GM06990 (cell line): Measurements from ENCODE around the gene SHANK1.

Experiments used
- DNase-seq: peaks from one replicate; pipeline ENCODE4 v3.0.0-alpha.2; 2011; ENCODE audit not compliant: insufficient read length; ENCODE audit errors: extremely low read depth
- H3K27me3 ChIP-seq: replicated peaks from 2 replicates; pipeline ENCODE4 v1.6.0; 2011; ENCODE audit warnings: low read length; ENCODE audit not compliant: control insufficient read depth, insufficient read depth
- H3K36me3 ChIP-seq: 2 replicates; pipeline ENCODE4 v1.5.1; 2011; ENCODE audit warnings: low read length; ENCODE audit not compliant: control insufficient read depth, insufficient read depth
- H3K4me3 ChIP-seq: replicated peaks from 2 replicates; pipeline ENCODE4 v1.5.1; 2011; ENCODE audit warnings: low read depth, mild to moderate bottlenecking, control low read depth, low read length
- TF ChIP-seq, protein P1 (sequence below): IDR thresholded peaks from 2 replicates; pipeline ENCODE4 v1.5.1; 2011; ENCODE audit warnings: low read length, control low read depth, mild to moderate bottlenecking, inconsistent platforms; ENCODE audit not compliant: insufficient read depth, poor library complexity, severe bottlenecking

The SHANK1 gene

DNA sequence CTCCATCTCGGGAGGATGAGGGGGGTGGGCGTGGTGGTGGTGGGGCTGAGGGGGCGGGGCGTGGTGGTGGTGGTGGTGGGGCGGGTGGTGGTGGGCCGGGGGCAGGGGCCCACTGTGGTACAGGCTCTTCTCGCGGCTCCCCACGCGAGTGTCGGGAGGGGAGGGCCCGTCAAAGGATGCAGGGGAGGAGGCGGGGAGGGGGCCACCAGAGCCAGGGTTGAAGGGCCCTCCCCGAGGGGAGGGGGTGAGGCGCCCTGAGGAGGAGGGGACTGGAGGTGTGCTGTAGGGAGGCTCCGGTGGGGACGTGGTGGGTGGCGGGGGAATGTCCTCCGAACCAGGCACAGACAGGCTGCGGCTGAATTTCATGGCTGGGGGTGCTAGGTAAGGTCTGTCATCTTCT is 50.7 kb downstream of the SHANK1 start:
- DNase-seq = no peak
- no peaks in the 10 kb centered on the region for H3K36me3 ChIP-seq
- TF ChIP-seq, protein P1, sequence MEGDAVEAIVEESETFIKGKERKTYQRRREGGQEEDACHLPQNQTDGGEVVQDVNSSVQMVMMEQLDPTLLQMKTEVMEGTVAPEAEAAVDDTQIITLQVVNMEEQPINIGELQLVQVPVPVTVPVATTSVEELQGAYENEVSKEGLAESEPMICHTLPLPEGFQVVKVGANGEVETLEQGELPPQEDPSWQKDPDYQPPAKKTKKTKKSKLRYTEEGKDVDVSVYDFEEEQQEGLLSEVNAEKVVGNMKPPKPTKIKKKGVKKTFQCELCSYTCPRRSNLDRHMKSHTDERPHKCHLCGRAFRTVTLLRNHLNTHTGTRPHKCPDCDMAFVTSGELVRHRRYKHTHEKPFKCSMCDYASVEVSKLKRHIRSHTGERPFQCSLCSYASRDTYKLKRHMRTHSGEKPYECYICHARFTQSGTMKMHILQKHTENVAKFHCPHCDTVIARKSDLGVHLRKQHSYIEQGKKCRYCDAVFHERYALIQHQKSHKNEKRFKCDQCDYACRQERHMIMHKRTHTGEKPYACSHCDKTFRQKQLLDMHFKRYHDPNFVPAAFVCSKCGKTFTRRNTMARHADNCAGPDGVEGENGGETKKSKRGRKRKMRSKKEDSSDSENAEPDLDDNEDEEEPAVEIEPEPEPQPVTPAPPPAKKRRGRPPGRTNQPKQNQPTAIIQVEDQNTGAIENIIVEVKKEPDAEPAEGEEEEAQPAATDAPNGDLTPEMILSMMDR = no peak
- no peak overlapping the region for H3K4me3 ChIP-seq
- no peaks in the 10 kb centered on the region; the same call in none of the 2 replicates for H3K27me3 ChIP-seq

GRCh38 chr19:50668416-50668815 is 51.2 kb downstream of the SHANK1 start:
- DNase-seq = no peak
- Histone ChIP-seq H3K4me3 (no peak overlapping the region), H3K27me3 (no peaks in the 10 kb centered on the region; the same call in none of the 2 replicates), H3K36me3 (no peaks in the 10 kb centered on the region)
- TF ChIP-seq, protein P1 = no peak

DNA sequence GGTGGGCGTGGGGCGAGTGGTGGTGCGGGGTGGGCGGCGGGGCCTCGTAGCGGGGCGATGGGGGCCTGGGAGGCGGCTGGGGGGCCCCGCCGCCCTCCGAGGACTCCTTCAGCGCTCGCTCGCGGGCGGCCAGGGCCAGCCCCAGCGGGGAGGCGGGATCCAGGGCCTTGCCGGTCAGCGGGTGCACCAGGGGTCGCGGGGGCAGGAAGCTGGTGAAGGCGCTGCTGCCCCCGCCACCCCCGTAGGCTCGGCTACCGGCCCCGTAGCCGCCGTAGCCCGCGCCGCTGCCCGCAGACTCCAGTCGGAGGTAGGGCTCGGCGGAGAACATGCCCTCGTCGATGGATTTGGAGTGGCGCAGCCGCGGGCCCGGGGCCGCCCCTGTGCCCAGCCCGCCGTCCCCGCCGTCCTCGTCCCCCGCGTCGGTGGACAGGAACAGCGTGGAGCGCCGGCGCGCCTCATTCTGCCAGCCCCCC is 51.8 kb downstream of the SHANK1 start:
- H3K4me3 ChIP-seq = no peak overlapping the region
- no peaks in the 10 kb centered on the region; the same call in none of the 2 replicates for H3K27me3 ChIP-seq
- no peak for DNase-seq
- no peaks in the 10 kb centered on the region for H3K36me3 ChIP-seq
- TF ChIP-seq, protein P1 = no peak

DNA sequence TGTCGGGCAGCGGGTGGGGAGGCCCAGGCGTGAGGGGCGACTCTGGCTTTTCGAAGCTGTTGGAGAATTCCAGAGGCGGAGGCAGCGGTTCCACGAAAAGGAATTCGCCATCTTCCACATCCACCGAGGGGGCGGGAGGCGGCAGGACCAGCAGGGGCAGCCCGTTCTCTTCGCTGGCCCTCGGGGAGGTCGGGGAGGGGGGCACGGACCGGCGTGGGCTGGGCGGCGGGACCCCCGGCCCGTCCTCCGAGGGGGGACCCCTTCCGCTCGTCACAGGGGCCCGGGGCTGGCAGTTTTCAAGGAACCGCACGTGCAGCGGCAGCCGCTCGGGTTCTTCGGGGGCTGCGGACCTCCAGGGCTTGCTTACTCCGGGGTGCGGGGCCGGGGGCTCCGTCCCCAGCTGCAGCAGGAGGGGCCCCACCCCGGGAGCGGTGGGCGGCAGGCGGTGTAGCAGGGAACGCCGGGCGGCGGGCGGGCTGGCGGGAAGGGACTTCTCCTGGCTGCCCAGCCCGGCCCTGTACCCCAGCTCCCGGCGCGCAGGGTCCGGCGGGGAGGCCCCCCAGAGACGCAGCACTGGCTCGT is 52.3 kb downstream of the SHANK1 start:
- TF ChIP-seq, protein P1 = no peak
- no peak for DNase-seq
- no peaks in the 10 kb centered on the region for H3K36me3 ChIP-seq
- no peak overlapping the region for H3K4me3 ChIP-seq
- no peaks in the 10 kb centered on the region; the same call in none of the 2 replicates for H3K27me3 ChIP-seq

DNA sequence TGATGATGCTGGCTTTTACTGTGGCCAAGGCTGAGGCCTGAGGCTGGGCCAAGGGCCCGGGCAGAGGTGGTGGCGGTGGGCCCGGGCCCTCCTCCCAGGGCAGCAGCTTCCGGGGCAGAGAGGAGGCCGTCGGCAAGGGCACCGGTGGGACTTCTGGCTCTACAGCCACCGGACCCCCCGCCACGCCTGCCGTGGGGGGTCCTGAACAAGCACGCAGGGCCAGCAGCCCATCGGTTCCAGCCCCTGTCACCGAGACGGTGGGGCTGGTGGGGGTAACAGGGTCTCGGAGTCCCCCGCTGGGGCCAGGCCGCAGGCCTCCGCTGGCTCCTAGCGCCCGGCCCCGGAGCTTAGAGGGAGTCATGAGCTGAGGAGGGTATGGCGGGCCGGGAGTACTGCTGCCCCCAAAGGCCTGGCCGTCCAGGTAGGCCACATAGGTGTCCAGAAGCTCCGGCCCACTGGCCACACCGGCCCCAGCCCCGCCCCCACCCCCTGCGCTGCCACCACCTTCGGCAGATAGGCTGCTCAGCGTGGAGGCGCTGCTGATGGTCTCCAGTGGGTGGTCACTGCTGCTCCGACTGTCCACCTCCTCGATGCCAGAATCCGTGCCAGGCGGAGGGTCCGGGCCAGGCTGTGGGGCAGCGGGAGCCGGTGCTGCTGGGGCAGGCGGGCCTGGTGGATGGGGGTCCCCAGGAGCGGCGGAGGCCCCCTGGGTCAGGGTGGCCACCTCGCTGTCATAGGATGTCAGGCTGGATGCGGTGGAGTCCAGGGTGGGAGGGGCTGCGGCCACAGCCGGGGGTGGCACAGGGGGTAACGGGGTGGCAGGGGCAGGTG is 53.0 kb downstream of the SHANK1 start:
- no peaks in the 10 kb centered on the region; the same call in none of the 2 replicates for H3K27me3 ChIP-seq
- no peak overlapping the region for H3K4me3 ChIP-seq
- no peak for DNase-seq
- H3K36me3 ChIP-seq = no peaks in the 10 kb centered on the region
- TF ChIP-seq, protein P1 = no peak
